Retinal pigment epithelial cell (primary cell): Measurements from ENCODE around the gene ZNF618.

Source experiments
- DNase-seq: peaks from one replicate; pipeline ENCODE4 v3.0.0-alpha.2; 2010; ENCODE audit warnings: low read depth
- H3K4me3 ChIP-seq: 2 replicates; pipeline ENCODE4 v1.5.1; 2011; ENCODE audit warnings: mild to moderate bottlenecking, low read length, control low read depth, moderate library complexity
- CTCF ChIP-seq: conservative IDR thresholded peaks from 2 replicates; pipeline ENCODE4 v1.5.1; 2011; ENCODE audit warnings: low read depth, low read length, control low read depth, inconsistent platforms

Gene ZNF618

DNA sequence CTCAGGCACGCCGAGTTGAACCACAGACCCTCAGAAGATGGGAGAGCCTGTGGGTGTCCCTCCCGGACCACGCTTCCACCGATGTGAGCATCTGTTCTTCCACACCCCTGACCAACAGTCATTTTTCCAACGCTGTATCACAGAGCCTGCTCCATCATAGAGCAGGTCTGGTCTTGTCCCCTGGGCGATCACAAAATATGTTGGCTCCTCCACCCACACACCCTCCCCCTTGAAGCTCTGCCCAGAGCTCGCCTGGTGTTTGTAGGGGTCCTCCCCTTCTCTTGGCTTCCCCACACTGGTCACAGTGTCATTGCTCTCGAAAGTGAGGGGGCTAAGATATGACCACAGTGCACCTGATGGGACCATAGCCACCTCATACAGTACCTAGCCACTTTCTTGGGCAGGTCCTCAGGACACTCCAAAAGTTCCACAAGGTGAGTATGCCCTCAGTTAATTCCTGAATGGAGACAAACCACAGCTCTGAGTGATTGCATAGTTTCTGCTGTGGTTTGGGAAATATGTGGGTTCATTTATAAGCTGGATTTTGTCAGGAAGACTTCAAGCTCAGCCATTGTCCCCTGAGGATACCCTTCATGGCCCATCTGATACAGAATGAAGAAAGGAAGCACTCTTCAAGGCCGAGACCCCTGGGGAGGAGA, 3.5 kb upstream of the ZNF618 start:
- no peak for TF ChIP-seq CTCF
- no peak overlapping the region for H3K4me3 ChIP-seq
- no peak for DNase-seq

DNA sequence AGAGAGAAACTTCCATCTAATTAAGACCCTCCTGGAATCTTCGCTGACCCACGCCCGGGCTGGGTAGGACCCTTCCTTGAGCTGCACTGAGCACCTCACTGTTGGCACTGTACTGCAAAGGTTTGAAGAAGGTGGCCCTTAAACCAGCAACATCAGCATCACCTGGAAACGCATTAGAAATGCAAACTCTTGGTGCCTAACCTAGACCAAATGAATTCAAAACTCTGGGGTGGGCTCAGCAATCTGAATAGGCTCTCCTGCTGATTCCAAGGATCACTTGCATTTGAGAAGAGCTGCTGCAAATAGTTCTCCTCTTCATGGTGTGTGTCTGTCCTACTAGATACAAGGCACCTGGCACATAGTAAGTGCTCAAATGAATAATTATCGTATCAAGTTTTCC, 2.7 kb upstream of the ZNF618 start:
- H3K4me3 ChIP-seq: no peak overlapping the region
- DNase-seq: no peak
- no peak for TF ChIP-seq CTCF

- no peak for TF ChIP-seq CTCF
- no peak for DNase-seq
- no peak overlapping the region for H3K4me3 ChIP-seq
Observed at GRCh38 chr9:113873926-113874325, 2.2 kb upstream of the ZNF618 start.

DNA sequence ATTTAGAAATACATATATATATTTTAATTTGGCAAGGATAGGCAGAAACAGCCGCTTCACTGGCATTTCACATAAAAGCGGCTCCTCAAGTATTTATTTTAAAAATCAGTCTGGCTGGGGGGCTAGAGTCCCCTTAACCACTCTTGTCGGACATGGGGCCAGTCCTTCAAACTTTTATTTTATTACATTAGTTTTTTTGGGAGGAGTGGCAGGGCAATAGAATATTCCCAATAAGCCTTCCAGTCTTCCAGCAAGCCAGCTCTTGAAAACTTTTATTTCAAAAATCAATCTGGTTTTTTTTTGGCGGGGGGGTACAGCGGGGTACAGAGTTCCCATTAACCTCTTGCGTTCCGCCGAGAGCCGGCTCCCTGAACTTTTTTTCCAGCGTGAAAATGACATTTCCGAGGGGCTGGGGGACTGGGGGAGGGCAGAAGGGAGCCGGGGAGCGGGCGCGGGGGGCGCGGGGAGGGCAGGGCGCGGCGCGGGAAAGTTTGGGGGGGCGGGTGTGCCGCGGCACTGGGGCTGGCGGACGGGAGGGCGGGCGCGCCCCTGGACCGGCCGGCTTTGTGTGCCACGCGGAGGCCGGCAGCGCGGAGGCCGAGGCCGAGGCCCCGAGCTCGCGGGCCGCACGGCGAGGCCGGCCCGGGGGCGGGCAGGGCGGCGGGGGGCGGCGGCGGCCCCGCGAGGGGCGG, 504 bp upstream of the ZNF618 start:
- no peak for TF ChIP-seq CTCF
- H3K4me3 ChIP-seq: peak overlapping the region; percentile 49
- DNase-seq: no peak

DNA sequence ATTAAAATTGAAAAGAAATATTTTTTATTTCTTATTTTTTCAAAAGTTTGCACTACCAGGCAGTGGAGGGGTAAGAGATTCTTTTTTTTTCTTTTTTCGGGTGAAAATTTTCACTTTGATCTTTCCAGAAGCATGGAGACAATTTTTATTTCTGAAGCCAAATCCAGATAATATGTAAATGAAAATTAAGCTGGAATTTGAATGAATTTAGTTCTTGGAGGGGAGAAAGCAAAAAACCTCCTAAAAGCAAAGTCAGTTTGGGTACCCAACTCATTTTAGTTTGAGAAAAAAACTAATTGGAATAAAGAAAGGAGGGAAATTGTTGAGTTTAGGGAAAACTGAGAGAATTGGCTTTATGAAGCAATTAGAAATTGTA, 872 bp downstream of the ZNF618 start:
- no peak for DNase-seq
- peak overlapping the region; percentile 80 for H3K4me3 ChIP-seq

DNA sequence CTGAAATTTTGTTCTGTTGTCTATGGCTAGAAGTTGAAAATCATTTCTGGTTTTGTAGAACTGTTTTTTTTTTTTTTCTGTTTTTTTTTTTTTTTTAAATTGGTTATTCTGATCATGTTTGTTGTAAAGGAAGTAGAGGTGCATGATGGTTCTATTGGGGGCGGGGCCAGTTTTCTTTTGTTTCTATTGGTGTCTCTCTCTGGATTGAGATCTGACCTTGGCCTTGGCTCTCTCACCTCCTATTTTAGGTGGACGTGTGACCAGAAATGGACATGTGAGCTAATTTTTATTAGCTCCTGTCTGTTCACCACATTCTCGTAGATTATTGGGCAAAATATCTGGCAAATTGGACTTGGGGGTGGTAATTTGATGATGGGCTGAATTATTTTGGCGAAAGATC, 3.2 kb downstream of the ZNF618 start:
- no peak for DNase-seq
- TF ChIP-seq CTCF: no peak
- H3K4me3 ChIP-seq: no peak overlapping the region

More for the DNA sequence above, 872 bp downstream of the ZNF618 start:
- no peak for TF ChIP-seq CTCF

- TF ChIP-seq CTCF: no peak
- H3K4me3 ChIP-seq: no peak overlapping the region
- DNase-seq: no peak
Observed at GRCh38 chr9:113879911-113880310, 3.8 kb downstream of the ZNF618 start.
